NCI-H2227 (cell line): ENCODE data around the gene HELT.
"Not testable (repeated sequence)": the region's sequence is repeated elsewhere in the genome, so short reads cannot be mapped to it uniquely, and the experiment has no call there.

ENCODE experiments used
- DNase-seq: peaks from one replicate; lab custom pipeline; 2025; ENCODE audit not compliant: unreplicated experiment; lab: John Stamatoyannopoulos, UW

HELT gene

GRCh38 chr4:185036019-185036418 is 17.7 kb downstream of the HELT start:
- DNase-seq: no peak

DNA sequence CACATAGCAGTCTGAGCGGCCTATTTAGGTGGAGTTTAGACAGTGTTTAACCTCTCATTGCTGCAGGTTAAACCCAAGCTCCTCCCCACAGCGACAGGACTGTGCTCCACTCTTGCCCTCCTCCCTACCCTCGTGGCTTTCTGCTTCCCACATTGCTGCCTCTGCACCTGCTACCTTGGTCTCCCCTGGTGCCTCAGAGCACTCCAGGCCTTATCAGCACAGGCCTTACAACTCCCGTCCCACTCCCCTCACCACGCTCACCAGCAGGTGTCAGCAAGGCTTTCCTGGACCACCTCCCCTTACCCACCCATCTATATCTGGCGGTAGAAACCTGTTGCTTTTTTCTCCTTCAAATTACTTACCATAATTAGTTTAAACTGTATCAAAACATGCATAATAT is 18.6 kb downstream of the HELT start:
- no peak for DNase-seq

DNA sequence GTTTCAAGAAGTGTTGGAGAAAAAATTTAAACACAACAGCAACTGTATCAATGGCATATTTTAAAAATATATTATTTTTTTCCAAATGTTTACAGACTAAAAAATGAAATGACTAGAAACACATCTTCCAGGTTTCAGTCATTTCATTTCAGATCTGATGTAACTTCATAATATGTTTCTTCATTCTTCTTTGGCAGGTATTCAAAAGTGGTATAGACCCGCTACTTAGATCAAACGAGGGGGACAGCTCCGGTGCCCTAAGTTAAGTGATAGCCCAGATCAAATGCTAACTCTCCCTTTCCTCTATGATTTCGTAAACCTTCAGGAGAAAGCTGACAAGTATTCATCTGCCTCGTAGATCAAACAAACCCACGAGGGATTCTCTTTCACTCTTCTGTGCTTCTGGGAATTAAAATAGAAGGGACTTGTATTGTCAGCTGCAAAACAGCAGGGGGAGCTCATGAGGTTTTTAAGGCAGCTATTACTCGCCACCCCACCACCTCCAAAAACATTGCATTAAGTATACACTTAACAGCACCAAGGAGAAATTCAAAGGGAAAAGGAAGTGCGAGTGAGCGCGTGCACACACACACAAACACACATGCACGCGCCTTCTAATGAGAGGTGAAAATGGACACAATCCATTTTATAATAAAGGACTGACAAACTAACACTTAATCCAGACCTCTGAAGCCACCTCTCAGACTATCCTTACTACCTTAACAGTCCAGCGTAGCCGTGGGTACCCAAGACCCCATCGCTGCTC is 21.4 kb downstream of the HELT start:
- DNase-seq: peak; percentile 58

DNA sequence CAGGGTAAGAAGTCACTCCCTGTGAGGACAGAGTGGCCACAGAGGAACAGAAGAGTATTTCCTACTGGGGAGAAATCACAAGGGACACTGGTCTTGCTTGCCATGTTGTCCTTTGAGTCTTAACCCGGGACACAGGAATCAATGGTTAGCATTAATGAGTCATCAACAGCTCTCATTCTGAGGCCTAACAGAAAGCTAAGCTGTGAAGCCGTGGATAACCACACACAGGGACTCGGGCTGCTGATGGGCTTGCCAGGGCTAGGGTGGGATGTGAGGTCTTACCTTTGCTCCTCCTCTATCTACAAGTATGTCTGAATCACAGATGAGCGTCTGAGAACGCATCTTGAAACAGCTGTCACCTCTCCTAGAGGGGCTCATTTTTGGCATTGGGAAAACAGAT is 22.2 kb downstream of the HELT start:
- no peak for DNase-seq

- DNase-seq: not testable (repeated sequence)
These were observed 32.0 kb downstream of the HELT start for GRCh38 chr4:185050286-185050685.

DNA sequence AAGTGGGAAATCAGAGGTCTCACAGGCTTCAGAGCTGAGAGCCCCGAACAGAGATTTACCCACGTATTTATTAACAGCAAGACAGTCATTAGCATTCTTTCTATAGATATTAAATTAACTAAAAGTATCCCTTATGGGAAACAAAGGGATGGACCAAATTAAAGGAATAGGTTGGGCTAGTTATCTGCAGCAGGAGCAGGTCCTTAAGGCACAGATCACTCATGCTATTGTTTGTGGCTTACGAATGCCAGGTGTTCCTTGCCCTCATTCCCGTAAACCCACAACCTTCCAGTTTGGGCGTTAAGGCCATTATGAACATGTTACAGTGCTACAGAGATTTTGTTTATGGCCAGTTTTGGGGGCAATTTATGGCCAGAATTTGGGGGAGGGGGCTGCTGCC is 33.0 kb downstream of the HELT start:
- DNase-seq: not testable (repeated sequence)

DNA sequence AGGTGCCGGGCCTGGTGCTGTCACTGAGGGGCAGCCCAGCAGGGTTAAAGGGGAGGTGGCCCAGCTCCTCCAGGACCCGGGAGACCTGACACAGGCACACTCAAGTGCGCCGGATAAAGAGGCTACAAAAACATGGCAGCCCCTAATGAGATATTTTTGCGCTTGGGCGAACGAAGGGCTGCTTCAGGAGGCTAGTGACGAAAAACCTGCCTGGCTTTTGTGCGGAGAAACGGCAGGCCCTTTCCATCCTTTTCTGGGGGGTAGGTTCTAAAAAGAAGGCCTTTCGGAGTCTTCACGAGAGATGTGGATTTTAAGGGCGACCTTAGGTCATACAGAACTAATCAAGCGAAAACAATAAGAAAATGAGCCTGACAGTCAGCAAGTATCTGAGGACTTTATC is 35.5 kb downstream of the HELT start:
- DNase-seq: no peak

DNA sequence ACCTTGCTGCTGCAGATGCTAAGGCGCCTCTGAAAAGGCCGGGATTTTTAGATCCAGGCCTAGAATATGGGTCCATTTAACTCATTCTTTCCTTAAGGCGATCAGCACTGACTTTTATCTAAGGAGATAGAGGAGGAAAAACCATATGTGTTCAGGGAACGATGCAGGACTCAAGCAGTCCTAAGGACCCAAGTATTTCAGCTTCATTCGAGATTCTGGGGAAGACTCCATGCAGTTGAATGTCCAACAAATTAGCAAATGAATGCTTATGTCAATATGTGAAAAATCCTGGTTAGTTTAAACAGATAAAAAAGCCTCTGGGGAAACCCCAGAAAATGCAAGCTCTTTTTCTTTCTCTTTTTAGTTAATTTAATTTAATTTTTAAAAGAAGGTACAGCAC is 36.0 kb downstream of the HELT start:
- no peak for DNase-seq

DNA sequence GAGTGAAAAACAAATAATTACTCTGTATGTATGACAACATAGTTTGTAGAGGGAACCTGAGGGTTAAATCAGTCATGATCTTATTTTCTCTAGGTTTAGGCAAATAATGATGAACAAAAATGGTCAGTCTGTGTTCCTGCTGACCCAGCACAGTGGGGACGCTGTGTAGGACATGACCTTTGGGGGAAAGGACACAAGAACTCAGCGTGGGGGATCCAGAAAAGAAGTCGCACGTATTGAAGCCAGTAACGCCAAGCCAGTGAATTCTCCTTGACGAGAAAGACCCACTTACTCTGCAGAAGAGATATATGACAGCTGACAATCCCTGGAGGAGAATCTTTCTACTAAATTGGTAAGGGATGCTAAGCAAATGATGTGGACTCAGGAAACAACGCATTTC is 36.6 kb downstream of the HELT start:
- DNase-seq: no peak

- DNase-seq: no peak
These were observed 43.3 kb downstream of the HELT start for GRCh38 chr4:185061610-185062009.

GRCh38 chr4:185062606-185063005 is 44.3 kb downstream of the HELT start:
- no peak for DNase-seq

DNA sequence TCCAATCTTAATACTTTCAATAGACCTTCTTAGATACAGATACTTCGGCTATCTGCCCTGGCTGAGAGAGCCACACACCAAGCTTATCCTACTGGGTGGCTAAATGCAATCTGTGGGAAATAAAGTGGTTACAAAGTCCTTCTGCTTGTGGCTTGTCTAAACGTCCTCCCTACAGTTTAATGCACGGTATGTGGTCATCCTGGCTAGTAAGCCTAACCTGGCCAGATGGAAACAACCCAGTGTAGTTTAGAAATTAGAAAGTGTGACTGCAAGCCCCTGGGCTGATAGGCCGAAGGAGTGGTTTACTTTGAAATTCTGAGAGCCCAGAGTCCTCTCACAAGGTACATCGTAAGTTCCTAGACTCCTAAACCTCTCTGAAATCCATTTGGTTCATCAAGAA is 47.9 kb downstream of the HELT start:
- no peak for DNase-seq

DNA sequence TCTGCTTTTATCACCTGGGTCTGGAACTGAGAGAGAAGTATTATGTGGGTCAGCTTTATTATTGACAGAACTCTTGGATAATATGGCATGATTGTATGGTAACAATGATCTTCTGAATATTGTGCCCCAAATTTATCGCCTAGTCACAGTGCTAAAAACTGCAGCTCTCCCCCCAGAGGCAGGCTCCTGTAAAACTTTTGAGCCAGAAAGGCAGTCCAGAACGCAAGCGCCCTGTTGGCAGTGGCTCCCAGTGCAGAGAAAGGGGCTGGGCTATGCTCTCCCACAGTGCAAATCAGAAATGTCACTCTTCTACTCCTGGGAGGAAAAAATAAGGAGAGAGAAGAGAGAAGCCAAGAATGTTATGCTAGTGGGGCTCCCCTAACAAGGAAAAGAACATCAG is 50.5 kb downstream of the HELT start:
- DNase-seq: no peak
